Endothelial cell of umbilical vein (primary cell): ENCODE measurements around the gene BPGM. TPM values are rescaled to one million over a fixed set of nuclear protein-coding genes. Genes with fewer than 3 reads are reported as not detected.

Experiments
- BruUV-seq: library from RNA; stranded (reverse); fragments of 400-500 nt; replicated peaks from 2 replicates; lab custom pipeline; 2021; lab: Mats Ljungman, UMichigan
- CTCF ChIA-PET: fragments of 300-600, 350-600 bp; sonication (Branson Sonifier 250); formaldehyde crosslinking; loops from one replicate; lab custom pipeline; 2021; ENCODE audit warnings: antibody characterized with exemption, inconsistent platforms; lab: Charles Lee
- POLR2A ChIA-PET: fragments of 300-600, 350-600 bp; sonication (Branson Sonifier 250); formaldehyde crosslinking; loops from one replicate; lab custom pipeline; 2021; ENCODE audit warnings: antibody characterized with exemption, inconsistent platforms; lab: Charles Lee
- DNase-seq: peaks from one replicate; pipeline ENCODE4 v3.0.0-alpha.2; 2011; ENCODE audit warnings: low read depth, low spot score
- FAIRE-seq: peaks from 2 replicates; lab custom pipeline; 2011; peaks lifted over from hg19 to GRCh38; lab: Jason Lieb, UNC
- H2AFZ ChIP-seq: 2 replicates; pipeline ENCODE4 v1.6.0; 2012; ENCODE audit warnings: low read depth, low read length, control low read depth, inconsistent platforms
- H3K27ac ChIP-seq: 2 replicates; pipeline ENCODE4 v1.5.1; 2011; ENCODE audit warnings: low read depth, mild to moderate bottlenecking, control low read depth, low read length, moderate library complexity; ENCODE audit not compliant: insufficient read depth
- H3K27me3 ChIP-seq, 2 experiments: 2 replicates each; pipeline versions ENCODE4 v1.6.0 to v1.6.1; 2011; ENCODE audit warnings: low read length in 2 of 2, mixed read lengths in 1 of 2; ENCODE audit not compliant: control insufficient read depth in 2 of 2, insufficient read depth in 2 of 2
- H3K36me3 ChIP-seq, 2 experiments: 2 replicates in 1 of 2; 3 replicates in 1 of 2; pipeline ENCODE4 v1.5.1; 2011; ENCODE audit warnings: low read length in 2 of 2, mild to moderate bottlenecking in 1 of 2, moderate library complexity in 1 of 2; ENCODE audit not compliant: control insufficient read depth in 2 of 2, insufficient read depth in 2 of 2; ENCODE audit errors: extremely low read depth in 1 of 2
- H3K4me1 ChIP-seq: 3 replicates; pipeline ENCODE4 v1.5.1; 2011; ENCODE audit warnings: mild to moderate bottlenecking, low read length; ENCODE audit not compliant: control insufficient read depth, insufficient read depth; ENCODE audit errors: extremely low read depth
- H3K4me2 ChIP-seq: 2 replicates; pipeline ENCODE4 v1.6.1; 2011; ENCODE audit warnings: low read length, control low read depth, mixed read lengths; ENCODE audit not compliant: insufficient read depth
- H3K4me3 ChIP-seq, 3 experiments: fragments of 200-600 bp in 1 of 3; sonication (generic), shearing (Covaris generic) in 1 of 3; replicated peaks in 1 of 3; 2 replicates each; pipeline ENCODE4 v1.5.1; 2011 to 2016; ENCODE audit warnings: control low read depth in 3 of 3, low read length in 3 of 3, mild to moderate bottlenecking in 2 of 3, inconsistent platforms in 1 of 3, low read depth in 1 of 3, moderate library complexity in 1 of 3; ENCODE audit not compliant: insufficient read depth in 1 of 3
- H3K79me2 ChIP-seq: 2 replicates; pipeline ENCODE4 v1.6.0; 2012; ENCODE audit warnings: low read length, inconsistent platforms; ENCODE audit not compliant: control insufficient read depth, insufficient read depth
- H3K9ac ChIP-seq: replicated peaks from 2 replicates; pipeline ENCODE3; 2011; ENCODE audit warnings: low read length, control low read depth; ENCODE audit not compliant: insufficient read depth; ENCODE audit errors: extremely low read depth
- H3K9me1 ChIP-seq: replicated peaks from 3 replicates; pipeline ENCODE4 v1.6.0; 2011; ENCODE audit warnings: mild to moderate bottlenecking, low read length; ENCODE audit not compliant: control insufficient read depth, insufficient read depth; ENCODE audit errors: extremely low read depth
- H3K9me3 ChIP-seq: replicated peaks from 2 replicates; pipeline ENCODE4 v1.5.1; 2012; ENCODE audit warnings: low read length, inconsistent platforms; ENCODE audit not compliant: control insufficient read depth, insufficient read depth
- H4K20me1 ChIP-seq: replicated peaks from 2 replicates; pipeline ENCODE3; 2011; ENCODE audit warnings: mild to moderate bottlenecking, low read length; ENCODE audit not compliant: control insufficient read depth, insufficient read depth; ENCODE audit errors: extremely low read depth
- EZH2 ChIP-seq: IDR thresholded peaks from 2 replicates; pipeline ENCODE4 v1.6.1; 2012; ENCODE audit warnings: borderline replicate concordance, low read depth, mild to moderate bottlenecking, moderate library complexity, low read length, inconsistent platforms; ENCODE audit not compliant: severe bottlenecking
- FOS ChIP-seq: IDR thresholded peaks from 2 replicates; pipeline ENCODE4 v1.6.1; 2011; ENCODE audit warnings: mild to moderate bottlenecking, low read length, moderate library complexity, borderline replicate concordance; ENCODE audit not compliant: insufficient read depth
- GATA2 ChIP-seq: IDR thresholded peaks from 2 replicates; pipeline ENCODE4 v1.7.0; 2011; ENCODE audit warnings: low read depth, mild to moderate bottlenecking, moderate library complexity, mixed read lengths, low read length; ENCODE audit not compliant: insufficient read length, insufficient read depth
- JUN ChIP-seq: IDR thresholded peaks from 2 replicates; pipeline ENCODE4 v1.6.1; 2011; ENCODE audit warnings: borderline replicate concordance, low read depth; ENCODE audit not compliant: insufficient read length, insufficient read depth
- MYC ChIP-seq: IDR thresholded peaks from one replicate; pipeline ENCODE4 v1.6.1; 2011; ENCODE audit warnings: mild to moderate bottlenecking, low read depth, low read length
- POLR2A ChIP-seq: IDR thresholded peaks from 2 replicates; pipeline ENCODE4 v1.6.1; 2012; ENCODE audit warnings: low read depth, mild to moderate bottlenecking, control low read depth, low read length
- POLR2AphosphoS5 ChIP-seq: IDR thresholded peaks from 2 replicates; pipeline ENCODE4 v1.6.1; 2012; ENCODE audit warnings: low read depth, mild to moderate bottlenecking, control low read depth, low read length, moderate library complexity; ENCODE audit not compliant: insufficient read depth
- dilution Hi-C: fragments of 300-500 bp; cut with MboI; formaldehyde crosslinking; loops from one replicate; pipeline ENCODE4 v1.15.0; 2019; ENCODE audit warnings: low sequenced_read_pairs; ENCODE audit not compliant: extremely low pct_ligation_motif_present
- intact Hi-C: fragments of 100-400 bp; cut with micrococcal nuclease; formaldehyde crosslinking; loops from one replicate; pipeline ENCODE4 v1.10.0; 2022
- polyA plus RNA-seq, 4 experiments: library from polyadenylated mRNA; depleted of rRNA in 3 of 4; stranded (reverse) in 3 of 4; unstranded in 1 of 4; fragments of >200 nt; gene quantifications; 2 replicates each; pipeline versions ENCODE4 v1.2.1 to v1.2.3, GENCODE V29; 2011 to 2012; ENCODE audit warnings: missing spikeins in 1 of 4
- total RNA-seq: library from RNA; stranded (reverse); gene quantifications from 2 replicates; pipeline ENCODE4 v1.2.3, GENCODE V29; 2021
- TF ChIP-seq, protein P1 (sequence below): IDR thresholded peaks from 2 replicates; pipeline ENCODE4 v1.6.1; 2011; ENCODE audit not compliant: insufficient read depth, insufficient read length
- TF ChIP-seq, protein P2 (sequence below), 2 donors: IDR thresholded peaks; 1 replicate in 1 of 2; 2 replicates in 1 of 2; pipeline ENCODE4 v1.5.1; 2011; ENCODE audit warnings: low read length in 2 of 2, mild to moderate bottlenecking in 2 of 2, moderate library complexity in 2 of 2, control low read depth in 1 of 2, inconsistent platforms in 1 of 2, low read depth in 1 of 2; ENCODE audit not compliant: insufficient read depth in 1 of 2; ENCODE audit errors: extremely low read depth in 1 of 2

BPGM gene
- total and polyA plus RNA-seq, 2 donors (not counting 3 experiments of a cell fraction or from before 2014, with no cell fraction given) = 24.2 to 28.3 TPM

DNA sequence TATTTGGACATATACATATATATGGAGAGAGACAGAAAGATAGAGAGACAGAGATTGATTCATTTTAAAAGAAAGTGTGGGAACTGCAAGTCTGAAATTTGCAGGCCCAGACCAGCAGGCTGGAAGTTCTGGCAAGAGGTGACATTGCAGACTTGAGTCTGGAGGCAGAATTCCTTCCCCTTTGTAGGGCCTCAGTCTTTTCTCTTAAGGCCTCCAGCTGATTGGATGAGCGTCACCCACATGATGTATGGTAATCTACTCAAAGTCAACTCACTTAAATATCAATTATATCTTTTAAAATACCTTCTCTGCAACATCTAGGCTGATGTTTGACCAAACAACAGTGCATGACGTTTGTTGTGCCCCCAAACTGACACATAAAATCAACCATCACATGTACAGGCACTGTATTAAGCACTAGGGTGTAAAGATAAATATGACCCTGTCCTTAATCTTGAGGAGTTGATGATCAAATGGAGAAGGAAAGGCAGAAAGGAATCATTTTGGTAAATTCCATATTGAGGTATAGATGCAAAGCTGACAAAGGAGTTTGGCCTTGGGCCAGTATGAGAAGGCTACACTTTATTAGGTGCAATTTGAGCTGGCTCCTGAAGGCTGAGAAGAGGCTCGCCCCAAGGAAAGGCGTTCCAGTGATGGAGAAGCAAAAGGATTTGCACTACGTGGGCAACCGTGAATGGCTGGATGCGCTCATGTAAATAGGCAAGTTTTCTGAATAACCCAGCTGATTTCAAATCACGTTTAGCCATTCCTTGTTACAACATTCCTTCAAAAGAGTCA lies 52.6 kb downstream of the BPGM start:
- H3K9me1 ChIP-seq = no peaks in the 10 kb centered on the region
- ChIA-PET POLR2A (no interaction called here), CTCF (interaction anchor here (1.2 to 5.3 kb wide), 7 partner anchors 9 to 86 kb away, joined by 3 to 163 read pairs (median 4); partner anchors contain the start of gene BPGM)
- dilution Hi-C loops = no loop called here
- H3K9me3 ChIP-seq = no peaks in the 10 kb centered on the region
- H3K4me2 ChIP-seq = no peak overlapping the region
- no peak for DNase-seq
- H3K4me3 ChIP-seq = no peak overlapping the region
- H3K27ac ChIP-seq = no peak overlapping the region
- no peaks in the 10 kb centered on the region for H3K36me3 ChIP-seq
- no peaks in the 10 kb centered on the region for H3K27me3 ChIP-seq
- FAIRE-seq = no peak
- TF ChIP-seq POLR2AphosphoS5 (no peak), EZH2 (no peak), MYC (no peak), GATA2 (no peak), POLR2A (no peak), FOS (no peak), JUN (no peak)
- TF ChIP-seq, protein P1, sequence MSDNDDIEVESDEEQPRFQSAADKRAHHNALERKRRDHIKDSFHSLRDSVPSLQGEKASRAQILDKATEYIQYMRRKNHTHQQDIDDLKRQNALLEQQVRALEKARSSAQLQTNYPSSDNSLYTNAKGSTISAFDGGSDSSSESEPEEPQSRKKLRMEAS = no peak
- TF ChIP-seq, protein P2, sequence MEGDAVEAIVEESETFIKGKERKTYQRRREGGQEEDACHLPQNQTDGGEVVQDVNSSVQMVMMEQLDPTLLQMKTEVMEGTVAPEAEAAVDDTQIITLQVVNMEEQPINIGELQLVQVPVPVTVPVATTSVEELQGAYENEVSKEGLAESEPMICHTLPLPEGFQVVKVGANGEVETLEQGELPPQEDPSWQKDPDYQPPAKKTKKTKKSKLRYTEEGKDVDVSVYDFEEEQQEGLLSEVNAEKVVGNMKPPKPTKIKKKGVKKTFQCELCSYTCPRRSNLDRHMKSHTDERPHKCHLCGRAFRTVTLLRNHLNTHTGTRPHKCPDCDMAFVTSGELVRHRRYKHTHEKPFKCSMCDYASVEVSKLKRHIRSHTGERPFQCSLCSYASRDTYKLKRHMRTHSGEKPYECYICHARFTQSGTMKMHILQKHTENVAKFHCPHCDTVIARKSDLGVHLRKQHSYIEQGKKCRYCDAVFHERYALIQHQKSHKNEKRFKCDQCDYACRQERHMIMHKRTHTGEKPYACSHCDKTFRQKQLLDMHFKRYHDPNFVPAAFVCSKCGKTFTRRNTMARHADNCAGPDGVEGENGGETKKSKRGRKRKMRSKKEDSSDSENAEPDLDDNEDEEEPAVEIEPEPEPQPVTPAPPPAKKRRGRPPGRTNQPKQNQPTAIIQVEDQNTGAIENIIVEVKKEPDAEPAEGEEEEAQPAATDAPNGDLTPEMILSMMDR (IDR thresholded peaks at IDR 0.05; ENCODE audit: extremely low read depth in 1 of 2, insufficient read depth in 1 of 2, low read depth in 1 of 2, low read length in 2 of 2) = no peak
- H3K4me1 ChIP-seq = peaks cover 13% of the 10 kb centered on the region
- no peak overlapping the region for H3K9ac ChIP-seq
- no peak overlapping the region for H2AFZ ChIP-seq
- H3K79me2 ChIP-seq = no peaks in the 10 kb centered on the region
- no peaks in the 10 kb centered on the region for H4K20me1 ChIP-seq
- no TSS peak for BruUV-seq
- intact Hi-C loops = loop anchor here (10.0 kb wide), 1 partner anchor 466 kb away; no protein-coding TSS in a partner anchor
